HCT116 (cell line): ENCODE measurements around the gene ELL3.

Experiments used
- EGR1 ChIP-seq: IDR thresholded peaks from 2 replicates; pipeline ENCODE4 v1.6.1; 2012; ENCODE audit warnings: low read depth
- POLR2A ChIP-seq: IDR thresholded peaks from 2 replicates; pipeline ENCODE4 v1.7.0; 2011; ENCODE audit warnings: borderline replicate concordance; ENCODE audit not compliant: insufficient read depth, insufficient read length; ENCODE audit errors: extremely low read depth
- SP1 ChIP-seq: IDR thresholded peaks from 2 replicates; pipeline ENCODE4 v1.6.1; 2012; ENCODE audit warnings: low read depth
- TCF7L2 ChIP-seq: IDR thresholded peaks from 2 replicates; pipeline ENCODE4 v1.7.0; 2011; ENCODE audit warnings: borderline replicate concordance, inconsistent platforms; ENCODE audit not compliant: insufficient read depth, insufficient read length; ENCODE audit errors: extremely low read depth
- TF ChIP-seq, protein P1 (sequence below), 3 experiments: fragments of 200-600 bp in 1 of 3; sonication (generic) in 1 of 3; IDR thresholded peaks in 2 of 3; conservative IDR thresholded peaks in 1 of 3; 2 replicates each; pipeline ENCODE4 v1.5.1; 2012 to 2017; ENCODE audit warnings: low read depth in 2 of 3, low read length in 2 of 3, antibody characterized with exemption in 1 of 3, borderline replicate concordance in 1 of 3, control low read depth in 1 of 3, mild to moderate bottlenecking in 1 of 3, mixed read lengths in 1 of 3, mixed run types in 1 of 3, moderate library complexity in 1 of 3; ENCODE audit not compliant: insufficient read depth in 1 of 3
- TF ChIP-seq, protein P2 (sequence below): IDR thresholded peaks from 2 replicates; pipeline ENCODE4 v1.6.1; 2012

DNA sequence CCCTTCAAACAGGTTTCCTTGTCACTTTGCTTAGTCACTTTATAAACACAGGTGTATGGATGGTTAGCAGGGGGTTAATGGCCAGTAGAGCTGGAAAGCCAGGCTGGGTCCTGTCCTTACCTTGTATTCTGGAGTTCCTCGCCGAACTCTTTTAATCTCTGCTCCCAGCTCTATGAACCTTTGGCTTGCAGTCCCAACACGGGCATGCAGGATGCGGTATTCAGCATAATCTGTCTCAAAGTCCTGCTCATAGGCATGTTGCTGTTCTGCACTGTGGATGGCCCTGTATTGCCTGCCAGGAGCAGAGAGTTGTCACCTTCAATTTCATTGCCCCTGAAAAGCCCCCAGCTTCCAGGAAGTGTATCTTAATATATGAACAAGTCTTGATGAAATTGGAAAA lies 2.7 kb downstream of the ELL3 start:
- TF ChIP-seq, protein P1, sequence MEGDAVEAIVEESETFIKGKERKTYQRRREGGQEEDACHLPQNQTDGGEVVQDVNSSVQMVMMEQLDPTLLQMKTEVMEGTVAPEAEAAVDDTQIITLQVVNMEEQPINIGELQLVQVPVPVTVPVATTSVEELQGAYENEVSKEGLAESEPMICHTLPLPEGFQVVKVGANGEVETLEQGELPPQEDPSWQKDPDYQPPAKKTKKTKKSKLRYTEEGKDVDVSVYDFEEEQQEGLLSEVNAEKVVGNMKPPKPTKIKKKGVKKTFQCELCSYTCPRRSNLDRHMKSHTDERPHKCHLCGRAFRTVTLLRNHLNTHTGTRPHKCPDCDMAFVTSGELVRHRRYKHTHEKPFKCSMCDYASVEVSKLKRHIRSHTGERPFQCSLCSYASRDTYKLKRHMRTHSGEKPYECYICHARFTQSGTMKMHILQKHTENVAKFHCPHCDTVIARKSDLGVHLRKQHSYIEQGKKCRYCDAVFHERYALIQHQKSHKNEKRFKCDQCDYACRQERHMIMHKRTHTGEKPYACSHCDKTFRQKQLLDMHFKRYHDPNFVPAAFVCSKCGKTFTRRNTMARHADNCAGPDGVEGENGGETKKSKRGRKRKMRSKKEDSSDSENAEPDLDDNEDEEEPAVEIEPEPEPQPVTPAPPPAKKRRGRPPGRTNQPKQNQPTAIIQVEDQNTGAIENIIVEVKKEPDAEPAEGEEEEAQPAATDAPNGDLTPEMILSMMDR (IDR thresholded peaks at IDR 0.05 in 2 of 3, conservative IDR thresholded peaks at IDR 0.05 in 1 of 3; ENCODE audit: borderline replicate concordance in 1 of 3, insufficient read depth in 1 of 3, low read depth in 2 of 3, low read length in 2 of 3), result no peak
- no peak for TF ChIP-seq SP1
- no peak for TF ChIP-seq TCF7L2
- no peak for TF ChIP-seq EGR1
- TF ChIP-seq, protein P2, sequence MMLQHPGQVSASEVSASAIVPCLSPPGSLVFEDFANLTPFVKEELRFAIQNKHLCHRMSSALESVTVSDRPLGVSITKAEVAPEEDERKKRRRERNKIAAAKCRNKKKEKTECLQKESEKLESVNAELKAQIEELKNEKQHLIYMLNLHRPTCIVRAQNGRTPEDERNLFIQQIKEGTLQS, result no peak
- no peak for TF ChIP-seq POLR2A
